Vagina (tissue), 2 donors: Measurements from ENCODE around the gene AQP9.

Experiments
- CTCF ChIP-seq, 3 experiments: fragments of 450-650 bp in 2 of 3; fragments of 200-600 bp in 1 of 3; sonication (generic) in 1 of 3; IDR thresholded peaks; one replicate each; pipeline ENCODE4 v1.5.1; 2017 to 2019; ENCODE audit warnings: antibody characterized with exemption in 3 of 3, mild to moderate bottlenecking in 2 of 3, moderate library complexity in 2 of 3
- POLR2A ChIP-seq, 2 donors: fragments of 450-650 bp; IDR thresholded peaks; one replicate each; pipeline ENCODE4 v1.6.1; 2017; ENCODE audit warnings: antibody characterized with exemption in 2 of 2, mild to moderate bottlenecking in 2 of 2, moderate library complexity in 2 of 2
- POLR2AphosphoS5 ChIP-seq, 2 donors: sonication (generic); formaldehyde crosslinking; IDR thresholded peaks; one replicate each; pipeline ENCODE4 v1.9.0; 2017; ENCODE audit warnings: antibody characterized with exemption in 2 of 2, mild to moderate bottlenecking in 2 of 2, low read depth in 1 of 2; ENCODE audit not compliant: insufficient read depth in 1 of 2

GRCh38 chr15:58135511-58136174 lies 2.5 kb upstream of the AQP9 start:
- TF ChIP-seq CTCF (IDR thresholded peaks at IDR 0.05) (no peak), POLR2AphosphoS5 (IDR thresholded peaks at IDR 0.05; ENCODE audit: insufficient read depth in 1 of 2, low read depth in 1 of 2) (no peak), POLR2A (IDR thresholded peaks at IDR 0.05) (no peak)
